GM19025 (cell line): ENCODE results near the gene NHERF2.
A peak's percentile ranks its signal among the peaks of the same experiment; 100 is the strongest.
"Not testable (repeated sequence)": the region's sequence is repeated elsewhere in the genome, so short reads cannot be mapped to it uniquely, and the experiment has no call there.

Experiments
- ATAC-seq: cut with Tn5 transposase; IDR thresholded peaks from one replicate; pipeline ENCODE4 v1.9.1; 2021; ENCODE audit warnings: mild to moderate bottlenecking, low read depth, moderate library complexity; ENCODE audit not compliant: unreplicated experiment

NHERF2 gene

GRCh38 chr16:2004795-2005517 is 21.7 kb upstream of the NHERF2 start:
- ATAC-seq, result no peak

GRCh38 chr16:2005646-2006045 is 21.1 kb upstream of the NHERF2 start:
- ATAC-seq, result no peak

- ATAC-seq, result no peak
Measured at GRCh38 chr16:2006317-2006716, 20.4 kb upstream of the NHERF2 start.

GRCh38 chr16:2007081-2007836 is 19.4 kb upstream of the NHERF2 start:
- ATAC-seq, result no peak

- no peak for ATAC-seq
Measured at GRCh38 chr16:2008009-2008526, 18.6 kb upstream of the NHERF2 start.

GRCh38 chr16:2008631-2009163 is 18.0 kb upstream of the NHERF2 start:
- no peak for ATAC-seq

- peak; percentile 22 for ATAC-seq
Measured at GRCh38 chr16:2009164-2009711, 17.5 kb upstream of the NHERF2 start.

- ATAC-seq, result peak; percentile 93
Measured at GRCh38 chr16:2009791-2010510, 16.8 kb upstream of the NHERF2 start, which contains the start of gene ZNF598. ZNF598 (minus strand) TSS chr16:2009821.

GRCh38 chr16:2011726-2012125 is 15.0 kb upstream of the NHERF2 start:
- not testable (repeated sequence) for ATAC-seq

- ATAC-seq, result no peak
Measured at GRCh38 chr16:2013527-2013926, 13.2 kb upstream of the NHERF2 start.

- ATAC-seq, result no peak
Measured at GRCh38 chr16:2015117-2015946, 11.4 kb upstream of the NHERF2 start.

GRCh38 chr16:2015947-2016208 is 10.8 kb upstream of the NHERF2 start:
- no peak for ATAC-seq

- no peak for ATAC-seq
Measured at GRCh38 chr16:2016407-2016922, 10.2 kb upstream of the NHERF2 start.

GRCh38 chr16:2019518-2019920 is 7.2 kb upstream of the NHERF2 start, which contains the start of gene NPW:
NPW (plus strand) TSS chr16:2019785.
- no peak for ATAC-seq

GRCh38 chr16:2019921-2020831 is 6.5 kb upstream of the NHERF2 start:
- ATAC-seq, result no peak

- no peak for ATAC-seq
Measured at GRCh38 chr16:2022723-2023091, 4.0 kb upstream of the NHERF2 start.

- peak; percentile 66 for ATAC-seq
Measured at GRCh38 chr16:2023092-2024031, 3.3 kb upstream of the NHERF2 start.

GRCh38 chr16:2024032-2024420 is 2.7 kb upstream of the NHERF2 start:
- ATAC-seq, result no peak
